ENCODE data around the gene IGSF22. TPM values are rescaled to one million over a fixed set of nuclear protein-coding genes. Genes with fewer than 3 reads are reported as not detected.

Gene IGSF22
- polyA plus RNA-seq, 1 of the 3 experiments (the other 2 are of a cell fraction) = 0.02 TPM

DNA sequence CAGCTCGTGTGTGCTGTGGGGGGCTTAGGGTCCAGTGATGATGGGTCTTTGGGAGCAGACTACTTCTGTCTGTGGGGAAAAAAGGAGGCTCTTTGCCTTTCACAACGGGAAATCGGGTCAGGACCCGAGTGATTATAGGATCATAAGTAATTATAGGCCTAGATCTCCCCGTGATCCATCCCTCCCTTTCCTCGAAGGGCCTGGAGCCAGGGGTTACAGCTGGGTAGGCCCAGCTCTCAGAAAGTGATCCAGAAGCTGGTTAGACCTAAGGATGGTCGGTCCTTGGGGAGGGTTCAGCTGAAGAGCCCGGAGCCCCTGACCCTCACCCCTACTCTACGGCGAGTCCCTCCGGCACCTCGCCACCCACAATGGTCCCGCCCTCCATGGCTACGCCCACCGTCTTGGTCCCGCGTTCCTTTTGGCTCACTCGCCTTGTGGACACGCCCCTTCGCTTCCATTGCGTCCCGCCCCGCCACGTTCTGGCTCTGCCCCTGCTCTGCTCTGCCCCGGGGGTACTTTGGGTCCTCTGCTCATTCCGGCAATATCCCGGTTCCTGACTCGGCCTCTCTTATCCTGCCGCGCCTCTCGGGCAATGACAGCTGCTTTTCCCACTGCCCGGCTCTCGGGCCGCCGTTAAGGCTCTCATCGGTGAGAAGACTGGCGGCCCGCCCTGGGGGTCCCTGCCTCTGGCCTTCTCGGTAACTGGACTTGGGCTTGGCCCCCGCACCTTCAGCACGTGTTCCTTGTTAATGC is 5.0 kb downstream of the IGSF22 start:
- POLR2A ChIA-PET = interaction anchor here (0.8 to 1.5 kb wide), 4 partner anchors 15 to 87 kb away, joined by 3 to 9 read pairs (median 3); partner anchors contain the start of genes SPTY2D1 and TMEM86A
- CTCF ChIA-PET = interaction anchor here (0.7 to 5.1 kb wide), 13 partner anchors 12 to 605 kb away, joined by 3 to 59 read pairs (median 7); partner anchors contain the start of genes SPTY2D1 and TMEM86A

DNA sequence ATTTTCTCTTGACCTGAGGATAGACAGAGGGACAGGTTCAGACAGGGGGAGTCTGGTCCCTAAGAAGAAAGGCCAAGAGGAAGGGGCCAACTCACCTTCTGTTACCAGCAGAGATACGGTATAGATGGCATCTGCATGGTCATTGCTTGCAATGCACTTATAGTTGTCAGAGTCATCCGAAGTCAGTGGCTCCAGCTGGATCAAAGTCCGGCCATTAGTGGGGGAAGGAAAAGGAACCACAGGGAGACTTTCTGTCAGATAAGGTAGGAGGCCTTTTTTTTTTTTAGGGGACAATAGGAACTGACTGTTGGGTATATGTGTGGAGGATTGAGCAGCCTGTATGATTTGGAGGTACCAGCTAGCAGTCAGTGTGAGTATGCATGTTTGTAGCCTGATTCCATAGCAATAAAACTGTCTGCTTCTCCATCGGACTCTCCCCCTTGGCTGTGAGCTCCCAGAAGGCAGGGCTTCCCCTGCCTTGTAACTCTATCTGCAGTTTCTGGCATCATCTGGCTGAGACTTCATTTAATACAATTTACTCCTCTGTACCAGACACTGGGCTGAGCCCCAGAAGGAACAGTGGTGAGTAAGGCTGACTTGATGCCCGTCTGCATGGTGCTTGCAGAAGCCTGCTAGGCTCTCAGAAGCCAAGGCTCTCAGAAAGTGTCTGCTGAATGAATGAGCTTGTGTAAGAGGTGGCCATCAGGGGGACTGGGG is 5.7 kb downstream of the IGSF22 start:
- Histone ChIP-seq H2AFZ (ENCODE audit: low read depth) (peak overlapping the region; percentile 89; the same call in 1 of the 2 replicates), H3K4me1 (ENCODE audit: control insufficient read depth in 1 of 2, insufficient read depth in 2 of 2, low read depth in 1 of 2, low read length in 1 of 2) (peaks cover 0 to 22% of the 10 kb centered on the region in 2 experiments; a peak in 1 of 4 replicates), H3K9ac (no peak overlapping the region), H3K4me2 (peak overlapping the region; percentile 95), H3K79me2 (ENCODE audit: insufficient read depth) (no peaks in the 10 kb centered on the region), H3K9me2 (no peaks in the 10 kb centered on the region), H3F3A (replicated peaks; ENCODE audit: insufficient read depth) (peaks cover 6% of the 10 kb centered on the region), H3K27me3 (ENCODE audit: insufficient read depth) (no peaks in the 10 kb centered on the region), H3K4me3 (ENCODE audit: low read depth in 2 of 2, low read length in 1 of 2) (peak overlapping the region in 1 of 2 experiments; percentile 73; a peak in 1 of 4 replicates), H3K36me3 (replicated peaks in 1 of 2; ENCODE audit: control insufficient read depth in 1 of 2, insufficient read depth in 2 of 2, low read length in 1 of 2) (no peaks in the 10 kb centered on the region), H4K20me1 (ENCODE audit: insufficient read depth) (no peaks in the 10 kb centered on the region), H3K9me3 (no peaks in the 10 kb centered on the region), H3K27ac (ENCODE audit: low read depth in 2 of 2, low read length in 1 of 2) (peak overlapping the region in 1 of 2 experiments; percentile 76; a peak in 1 of 4 replicates)
- TF ChIP-seq GATA2 (CRISPR knock-in tag; IDR thresholded peaks at IDR 0.05) (no peak), NRF1 (IDR thresholded peaks at IDR 0.05; ENCODE audit: low read depth, low read length) (no peak), NFIC (IDR thresholded peaks at IDR 0.05; ENCODE audit: borderline replicate concordance) (no peak)
- TF ChIP-seq, protein P1, sequence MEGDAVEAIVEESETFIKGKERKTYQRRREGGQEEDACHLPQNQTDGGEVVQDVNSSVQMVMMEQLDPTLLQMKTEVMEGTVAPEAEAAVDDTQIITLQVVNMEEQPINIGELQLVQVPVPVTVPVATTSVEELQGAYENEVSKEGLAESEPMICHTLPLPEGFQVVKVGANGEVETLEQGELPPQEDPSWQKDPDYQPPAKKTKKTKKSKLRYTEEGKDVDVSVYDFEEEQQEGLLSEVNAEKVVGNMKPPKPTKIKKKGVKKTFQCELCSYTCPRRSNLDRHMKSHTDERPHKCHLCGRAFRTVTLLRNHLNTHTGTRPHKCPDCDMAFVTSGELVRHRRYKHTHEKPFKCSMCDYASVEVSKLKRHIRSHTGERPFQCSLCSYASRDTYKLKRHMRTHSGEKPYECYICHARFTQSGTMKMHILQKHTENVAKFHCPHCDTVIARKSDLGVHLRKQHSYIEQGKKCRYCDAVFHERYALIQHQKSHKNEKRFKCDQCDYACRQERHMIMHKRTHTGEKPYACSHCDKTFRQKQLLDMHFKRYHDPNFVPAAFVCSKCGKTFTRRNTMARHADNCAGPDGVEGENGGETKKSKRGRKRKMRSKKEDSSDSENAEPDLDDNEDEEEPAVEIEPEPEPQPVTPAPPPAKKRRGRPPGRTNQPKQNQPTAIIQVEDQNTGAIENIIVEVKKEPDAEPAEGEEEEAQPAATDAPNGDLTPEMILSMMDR (IDR thresholded peaks at IDR 0.05) = no peak
- TF ChIP-seq, protein P2, sequence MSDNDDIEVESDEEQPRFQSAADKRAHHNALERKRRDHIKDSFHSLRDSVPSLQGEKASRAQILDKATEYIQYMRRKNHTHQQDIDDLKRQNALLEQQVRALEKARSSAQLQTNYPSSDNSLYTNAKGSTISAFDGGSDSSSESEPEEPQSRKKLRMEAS (IDR thresholded peaks at IDR 0.05; ENCODE audit: low read depth) = no peak
- TF ChIP-seq, protein P3, sequence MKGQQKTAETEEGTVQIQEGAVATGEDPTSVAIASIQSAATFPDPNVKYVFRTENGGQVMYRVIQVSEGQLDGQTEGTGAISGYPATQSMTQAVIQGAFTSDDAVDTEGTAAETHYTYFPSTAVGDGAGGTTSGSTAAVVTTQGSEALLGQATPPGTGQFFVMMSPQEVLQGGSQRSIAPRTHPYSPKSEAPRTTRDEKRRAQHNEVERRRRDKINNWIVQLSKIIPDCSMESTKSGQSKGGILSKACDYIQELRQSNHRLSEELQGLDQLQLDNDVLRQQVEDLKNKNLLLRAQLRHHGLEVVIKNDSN (IDR thresholded peaks at IDR 0.05; ENCODE audit: borderline replicate concordance, low read depth) = no peak
- 67% methylated on average over 5 of the region's 5 CpGs for WGBS (ENCODE audit: low lambda C conversion rate)
- ChIA-PET CTCF (interaction anchor here (0.9 to 5.1 kb wide), 7 partner anchors 13 to 605 kb away, joined by 4 to 59 read pairs (median 9); partner anchors contain the start of gene TMEM86A), POLR2A (interaction anchor here (0.8 kb wide), 1 partner anchor 22 kb away, joined by 3 read pairs; the partner anchor contains the start of gene TMEM86A)
- no peak for DNase-seq

More for the DNA sequence above, 5.0 kb downstream of the IGSF22 start:
- peak overlapping the region; percentile 95 for H3K4me2 ChIP-seq
- no peaks in the 10 kb centered on the region for H3K9me2 ChIP-seq
- peak; percentile 89 for DNase-seq
- no peaks in the 10 kb centered on the region for H3K27me3 ChIP-seq (ENCODE audit: insufficient read depth)
- H3K9ac ChIP-seq = peak overlapping the region; percentile 64
- no peaks in the 10 kb centered on the region for H3K36me3 ChIP-seq (replicated peaks in 1 of 2; ENCODE audit: control insufficient read depth in 1 of 2, insufficient read depth in 2 of 2, low read length in 1 of 2)
- H4K20me1 ChIP-seq (ENCODE audit: insufficient read depth) = no peaks in the 10 kb centered on the region
- H3K9me3 ChIP-seq = no peaks in the 10 kb centered on the region
- H3K79me2 ChIP-seq (ENCODE audit: insufficient read depth) = no peaks in the 10 kb centered on the region
- H3F3A ChIP-seq (replicated peaks; ENCODE audit: insufficient read depth) = peaks cover 6% of the 10 kb centered on the region
- 9% methylated on average over 33 of the region's 41 CpGs for WGBS (ENCODE audit: low lambda C conversion rate)
- H2AFZ ChIP-seq (ENCODE audit: low read depth) = peak overlapping the region; percentile 89
- H3K4me1 ChIP-seq (ENCODE audit: control insufficient read depth in 1 of 2, insufficient read depth in 2 of 2, low read depth in 1 of 2, low read length in 1 of 2) = peaks cover 0 to 22% of the 10 kb centered on the region in 2 experiments; a peak in 1 of 4 replicates
- peak overlapping the region; percentile 62 to 73 for H3K4me3 ChIP-seq (ENCODE audit: low read depth in 2 of 2, low read length in 1 of 2)
- peak overlapping the region; percentile 31 to 76 for H3K27ac ChIP-seq (ENCODE audit: low read depth in 2 of 2, low read length in 1 of 2)
- TF ChIP-seq MXI1 (IDR thresholded peaks at IDR 0.05; ENCODE audit: low read depth, low read length) (peak; percentile 74; the same call in 1 of the 2 replicates), RAD21 (IDR thresholded peaks at IDR 0.05; ENCODE audit: low read length) (no peak), POLR2AphosphoS5 (IDR thresholded peaks at IDR 0.05; ENCODE audit: low read depth, low read length) (0 out of 2 replicates have a peak, but pooled peaks have one; percentile 14), GABPA (IDR thresholded peaks at IDR 0.05; ENCODE audit: low read depth) (no peak)
- TF ChIP-seq, protein P4, sequence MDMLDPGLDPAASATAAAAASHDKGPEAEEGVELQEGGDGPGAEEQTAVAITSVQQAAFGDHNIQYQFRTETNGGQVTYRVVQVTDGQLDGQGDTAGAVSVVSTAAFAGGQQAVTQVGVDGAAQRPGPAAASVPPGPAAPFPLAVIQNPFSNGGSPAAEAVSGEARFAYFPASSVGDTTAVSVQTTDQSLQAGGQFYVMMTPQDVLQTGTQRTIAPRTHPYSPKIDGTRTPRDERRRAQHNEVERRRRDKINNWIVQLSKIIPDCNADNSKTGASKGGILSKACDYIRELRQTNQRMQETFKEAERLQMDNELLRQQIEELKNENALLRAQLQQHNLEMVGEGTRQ (IDR thresholded peaks at IDR 0.05; ENCODE audit: borderline replicate concordance, low read depth, low read length) = no peak
